GM19240 (cell line): Measurements from ENCODE around the gene C10orf90.

ENCODE experiments used
- DNase-seq: peaks from one replicate; pipeline ENCODE4 v3.0.0; 2011; ENCODE audit warnings: low spot score; ENCODE audit not compliant: insufficient read length

C10orf90 gene

GRCh38 chr10:126634911-126635310 lies 35.6 kb downstream of the C10orf90 start:
- DNase-seq, result no peak

GRCh38 chr10:126634347-126634746 lies 36.1 kb downstream of the C10orf90 start:
- DNase-seq, result no peak

- no peak for DNase-seq
Observed at GRCh38 chr10:126632705-126633104, 37.8 kb downstream of the C10orf90 start.

- no peak for DNase-seq
Observed at GRCh38 chr10:126629925-126630624, 40.4 kb downstream of the C10orf90 start.

GRCh38 chr10:126628746-126629145 lies 41.7 kb downstream of the C10orf90 start:
- DNase-seq, result no peak

GRCh38 chr10:126621846-126622245 lies 48.6 kb downstream of the C10orf90 start:
- no peak for DNase-seq

GRCh38 chr10:126618466-126618865 lies 52.0 kb downstream of the C10orf90 start:
- DNase-seq, result no peak

GRCh38 chr10:126617733-126618132 lies 52.8 kb downstream of the C10orf90 start:
- DNase-seq, result no peak

- DNase-seq, result no peak
Observed at GRCh38 chr10:126617208-126617607, 53.3 kb downstream of the C10orf90 start.

- DNase-seq, result no peak
Observed at GRCh38 chr10:126616737-126617136, 53.8 kb downstream of the C10orf90 start.

GRCh38 chr10:126611303-126611702 lies 59.2 kb downstream of the C10orf90 start:
- DNase-seq, result no peak

GRCh38 chr10:126609566-126609965 lies 60.9 kb downstream of the C10orf90 start:
- no peak for DNase-seq

GRCh38 chr10:126599949-126600682 lies 70.4 kb downstream of the C10orf90 start:
- no peak for DNase-seq

GRCh38 chr10:126598009-126598408 lies 72.5 kb downstream of the C10orf90 start:
- no peak for DNase-seq

- DNase-seq, result no peak
Observed at GRCh38 chr10:126597211-126597610, 73.3 kb downstream of the C10orf90 start.

- DNase-seq, result no peak
Observed at GRCh38 chr10:126596472-126597016, 73.9 kb downstream of the C10orf90 start.

- no peak for DNase-seq
Observed at GRCh38 chr10:126595160-126595559, 75.3 kb downstream of the C10orf90 start.

- DNase-seq, result no peak
Observed at GRCh38 chr10:126593968-126594701, 76.4 kb downstream of the C10orf90 start.

GRCh38 chr10:126592901-126593300 lies 77.6 kb downstream of the C10orf90 start:
- DNase-seq, result no peak

- DNase-seq, result no peak
Observed at GRCh38 chr10:126588024-126588423, 82.5 kb downstream of the C10orf90 start.

GRCh38 chr10:126586878-126587277 lies 83.6 kb downstream of the C10orf90 start:
- DNase-seq, result no peak

- no peak for DNase-seq
Observed at GRCh38 chr10:126586128-126586527, 84.4 kb downstream of the C10orf90 start.
